OCI-LY7 (cell line): Measurements from ENCODE around the gene CLMP. TPM values are rescaled to one million over a fixed set of nuclear protein-coding genes. Genes with fewer than 3 reads are reported as not detected.
A peak's percentile ranks its signal among the peaks of the same experiment; 100 is the strongest.

Experiments used
- BruUV-seq: library from RNA; stranded (reverse); fragments of 400-500 nt; replicated peaks from 2 replicates; lab custom pipeline; 2021; lab: Mats Ljungman, UMichigan
- CTCF ChIA-PET: fragments of 300-600 bp; sonication (Branson Sonifier 250); formaldehyde crosslinking; loops from one replicate; lab custom pipeline; 2022; ENCODE audit warnings: antibody characterized with exemption; ENCODE audit not compliant: unreplicated experiment; lab: Charles Lee
- POLR2A ChIA-PET: fragments of 300-600 bp; sonication (Branson Sonifier 250); formaldehyde crosslinking; loops from one replicate; lab custom pipeline; 2022; ENCODE audit warnings: antibody characterized with exemption; lab: Charles Lee
- DNase-seq: peaks from one replicate; pipeline ENCODE4 v3.0.0-alpha.2; 2015; ENCODE audit warnings: low spot score
- H2AFZ ChIP-seq: fragments of 200-600 bp; sonication (generic), shearing (Covaris generic); 2 replicates; pipeline ENCODE4 v1.6.1; 2014; ENCODE audit warnings: mild to moderate bottlenecking, antibody characterized with exemption, low read length, moderate library complexity
- H3K27ac ChIP-seq: fragments of 200-600 bp; sonication (generic); 2 replicates; pipeline ENCODE4 v1.5.1; 2014; ENCODE audit warnings: mixed run types, low read depth, mild to moderate bottlenecking, moderate library complexity, low read length, inconsistent platforms; ENCODE audit not compliant: poor library complexity, severe bottlenecking
- H3K36me3 ChIP-seq: fragments of 200-600 bp; sonication (generic); 2 replicates; pipeline ENCODE4 v1.6.1; 2014; ENCODE audit warnings: mild to moderate bottlenecking, antibody characterized with exemption, low read length, moderate library complexity, mixed read lengths; ENCODE audit not compliant: insufficient read depth
- H3K4me1 ChIP-seq: fragments of 200-600 bp; sonication (generic); 2 replicates; pipeline ENCODE4 v1.5.1; 2014; ENCODE audit warnings: mild to moderate bottlenecking, low read length; ENCODE audit not compliant: insufficient read depth, poor library complexity, severe bottlenecking
- H3K4me2 ChIP-seq: fragments of 200-600 bp; sonication (generic); 2 replicates; pipeline ENCODE4 v1.6.1; 2014; ENCODE audit warnings: mild to moderate bottlenecking, low read length
- H3K4me3 ChIP-seq: fragments of 200-600 bp; sonication (generic); 2 replicates; pipeline ENCODE4 v1.5.1; 2014; ENCODE audit warnings: mild to moderate bottlenecking, low read depth, low read length; ENCODE audit not compliant: poor library complexity, severe bottlenecking
- H3K79me2 ChIP-seq: fragments of 200-600 bp; sonication (generic); 2 replicates; pipeline ENCODE4 v1.6.1; 2016; ENCODE audit warnings: low read depth, mild to moderate bottlenecking, low read length, moderate library complexity, mixed read lengths; ENCODE audit not compliant: insufficient read depth
- H3K9me2 ChIP-seq: fragments of 200-600 bp; sonication (generic); 2 replicates; pipeline ENCODE4 v1.6.1; 2016; ENCODE audit warnings: mild to moderate bottlenecking, low read length, mixed read lengths; ENCODE audit not compliant: insufficient read depth
- H3K9me3 ChIP-seq: fragments of 200-600 bp; sonication (generic); 2 replicates; pipeline ENCODE4 v1.6.1; 2014; ENCODE audit warnings: mild to moderate bottlenecking, mixed run types, low read length, mixed read lengths
- H4K20me1 ChIP-seq: fragments of 200-600 bp; sonication (generic); 2 replicates; pipeline ENCODE4 v1.6.1; 2014; ENCODE audit warnings: mild to moderate bottlenecking, antibody characterized with exemption, low read length, moderate library complexity, mixed read lengths; ENCODE audit not compliant: insufficient read depth
- EZH2phosphoT487 ChIP-seq: fragments of 200-600 bp; sonication (generic); IDR thresholded peaks from 2 replicates; pipeline ENCODE4 v1.6.1; 2018; ENCODE audit warnings: low read depth, borderline replicate concordance, mild to moderate bottlenecking, mixed run types, antibody characterized with exemption, low read length, moderate library complexity, mixed read lengths
- intact Hi-C: fragments of 100-400 bp; cut with micrococcal nuclease; formaldehyde crosslinking; loops from one replicate; pipeline ENCODE4 v1.10.0; 2022; ENCODE audit not compliant: unreplicated experiment
- total RNA-seq, 2 experiments: library from RNA; depleted of rRNA in 1 of 2; stranded (reverse); fragments of >200 nt in 1 of 2; shearing (Covaris generic) in 1 of 2; gene quantifications; 2 replicates each; pipeline ENCODE4 v1.2.3, GENCODE V29; 2014 to 2022
- TF ChIP-seq, protein P1 (sequence below): fragments of 200-600 bp; sonication (generic); conservative IDR thresholded peaks from 2 replicates; pipeline ENCODE4 v1.5.1; 2014; ENCODE audit warnings: mild to moderate bottlenecking, antibody characterized with exemption, low read length, moderate library complexity, mixed read lengths

The CLMP gene
- total RNA-seq, 2 experiments from 2014 or later = not detected

DNA sequence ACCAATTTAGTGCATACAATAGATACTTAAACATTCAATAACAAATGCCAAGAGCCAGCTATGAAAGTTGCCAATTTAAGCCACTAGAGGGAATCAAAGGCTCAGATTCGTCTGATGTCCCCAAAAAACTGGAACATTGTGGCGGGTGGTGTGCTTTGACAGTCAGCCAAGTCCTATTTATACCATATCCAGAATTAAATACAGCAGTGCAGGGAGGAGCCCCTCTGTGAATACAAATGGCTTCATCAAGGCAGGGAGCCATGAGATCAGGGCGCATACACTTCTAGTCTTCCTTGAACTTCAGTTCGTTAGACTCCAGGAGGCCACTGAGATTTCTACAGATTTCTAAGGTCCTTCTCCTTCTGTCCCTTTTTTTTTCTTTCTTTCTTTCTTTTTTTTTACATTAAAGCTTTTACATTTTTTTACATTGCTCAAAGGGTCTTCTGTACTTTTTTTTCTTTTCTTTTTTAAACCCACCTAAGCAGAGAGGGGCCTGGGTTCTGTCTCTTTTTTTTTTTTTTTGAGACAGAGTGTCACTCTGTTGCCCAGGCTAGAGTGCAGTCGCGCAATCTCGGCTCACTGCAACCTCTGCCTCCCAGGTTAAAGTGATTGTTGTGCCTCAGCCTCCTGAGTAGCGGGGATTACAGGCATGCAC is 91.6 kb downstream of the CLMP start:
- H3K36me3 ChIP-seq = no peaks in the 10 kb centered on the region
- no peak overlapping the region for H3K4me2 ChIP-seq
- ChIA-PET POLR2A (interaction anchor here (0.6 kb wide), 2 partner anchors 34 to 234 kb away, joined by 3 to 7 read pairs; no protein-coding TSS in a partner anchor), CTCF (no interaction called here)
- H3K4me1 ChIP-seq = no peaks in the 10 kb centered on the region
- DNase-seq = peak; percentile 51
- H3K27ac ChIP-seq = no peak overlapping the region
- no peak for TF ChIP-seq EZH2phosphoT487
- TF ChIP-seq, protein P1, sequence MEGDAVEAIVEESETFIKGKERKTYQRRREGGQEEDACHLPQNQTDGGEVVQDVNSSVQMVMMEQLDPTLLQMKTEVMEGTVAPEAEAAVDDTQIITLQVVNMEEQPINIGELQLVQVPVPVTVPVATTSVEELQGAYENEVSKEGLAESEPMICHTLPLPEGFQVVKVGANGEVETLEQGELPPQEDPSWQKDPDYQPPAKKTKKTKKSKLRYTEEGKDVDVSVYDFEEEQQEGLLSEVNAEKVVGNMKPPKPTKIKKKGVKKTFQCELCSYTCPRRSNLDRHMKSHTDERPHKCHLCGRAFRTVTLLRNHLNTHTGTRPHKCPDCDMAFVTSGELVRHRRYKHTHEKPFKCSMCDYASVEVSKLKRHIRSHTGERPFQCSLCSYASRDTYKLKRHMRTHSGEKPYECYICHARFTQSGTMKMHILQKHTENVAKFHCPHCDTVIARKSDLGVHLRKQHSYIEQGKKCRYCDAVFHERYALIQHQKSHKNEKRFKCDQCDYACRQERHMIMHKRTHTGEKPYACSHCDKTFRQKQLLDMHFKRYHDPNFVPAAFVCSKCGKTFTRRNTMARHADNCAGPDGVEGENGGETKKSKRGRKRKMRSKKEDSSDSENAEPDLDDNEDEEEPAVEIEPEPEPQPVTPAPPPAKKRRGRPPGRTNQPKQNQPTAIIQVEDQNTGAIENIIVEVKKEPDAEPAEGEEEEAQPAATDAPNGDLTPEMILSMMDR = peak; percentile 80
- H3K4me3 ChIP-seq = no peak overlapping the region
- no peak overlapping the region for H2AFZ ChIP-seq
- BruUV-seq = no TSS peak
- H3K79me2 ChIP-seq = no peaks in the 10 kb centered on the region
- no peaks in the 10 kb centered on the region for H4K20me1 ChIP-seq
- H3K9me3 ChIP-seq = no peaks in the 10 kb centered on the region
- H3K9me2 ChIP-seq = no peaks in the 10 kb centered on the region
- intact Hi-C loops = loop anchor here (2.0 kb wide), 1 partner anchor 375 kb away; no protein-coding TSS in a partner anchor

DNA sequence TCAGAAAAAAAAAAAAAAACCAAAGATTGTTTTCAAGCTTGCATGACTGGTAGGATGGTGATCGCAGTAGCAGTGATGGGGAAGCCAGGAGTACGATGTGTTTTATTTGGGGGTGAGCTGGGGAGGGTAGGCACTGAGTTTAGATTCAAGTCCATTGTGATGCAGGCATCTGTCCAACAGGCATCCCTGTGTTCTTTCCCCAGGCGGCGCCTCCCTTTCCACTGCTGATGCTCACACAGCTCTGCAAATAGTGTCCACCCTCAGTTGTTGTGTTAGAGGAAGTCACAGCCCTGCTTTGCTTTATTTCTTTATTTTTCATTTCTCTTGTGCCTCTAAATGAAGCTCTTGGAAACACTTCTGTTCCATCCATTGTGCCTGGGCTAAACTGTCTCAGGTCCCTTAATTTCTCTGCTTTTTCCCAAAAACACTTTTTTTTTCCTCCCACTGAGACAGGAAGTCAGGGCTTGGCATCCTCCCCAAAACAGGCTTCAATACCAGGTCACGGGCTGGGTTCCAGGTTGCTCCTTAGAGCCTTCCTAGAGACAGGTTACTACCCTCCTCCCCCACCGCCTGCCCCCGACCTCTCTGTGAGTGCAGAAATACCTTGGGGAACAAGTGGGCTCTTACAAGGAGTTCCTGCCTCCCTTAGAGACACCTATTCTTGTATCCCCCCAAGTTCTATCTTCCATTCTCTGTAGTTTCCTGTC is 94.5 kb downstream of the CLMP start:
- Histone ChIP-seq H3K4me3 (no peak overlapping the region), H2AFZ (no peak overlapping the region), H4K20me1 (no peaks in the 10 kb centered on the region), H3K79me2 (no peaks in the 10 kb centered on the region), H3K4me2 (no peak overlapping the region), H3K9me3 (no peaks in the 10 kb centered on the region), H3K36me3 (no peaks in the 10 kb centered on the region), H3K27ac (no peak overlapping the region), H3K4me1 (no peaks in the 10 kb centered on the region), H3K9me2 (no peaks in the 10 kb centered on the region)
- intact Hi-C loops = no loop called here
- no peak for TF ChIP-seq EZH2phosphoT487
- TF ChIP-seq, protein P1 = no peak
- BruUV-seq = no TSS peak
- POLR2A ChIA-PET = interaction anchor here (0.6 to 0.7 kb wide), 3 partner anchors 33 to 213 kb away, joined by 3 read pairs; no protein-coding TSS in a partner anchor
- CTCF ChIA-PET = interaction anchor here (0.6 kb wide), 1 partner anchor 10 kb away, joined by 3 read pairs; no protein-coding TSS in a partner anchor
- DNase-seq = no peak

- H3K27ac ChIP-seq = no peak overlapping the region
- H2AFZ ChIP-seq = no peak overlapping the region
- no peaks in the 10 kb centered on the region for H3K9me3 ChIP-seq
- ChIA-PET CTCF (no interaction called here), POLR2A (interaction anchor here (0.6 kb wide), 1 partner anchor 271 kb away, joined by 3 read pairs; no protein-coding TSS in a partner anchor)
- no TSS peak for BruUV-seq
- no peaks in the 10 kb centered on the region for H3K9me2 ChIP-seq
- no peaks in the 10 kb centered on the region for H3K36me3 ChIP-seq
- no peak for TF ChIP-seq EZH2phosphoT487
- TF ChIP-seq, protein P1 = no peak
- no peak overlapping the region for H3K4me3 ChIP-seq
- intact Hi-C loops = no loop called here
- DNase-seq = no peak
- H4K20me1 ChIP-seq = no peaks in the 10 kb centered on the region
- no peaks in the 10 kb centered on the region for H3K79me2 ChIP-seq
- H3K4me1 ChIP-seq = no peaks in the 10 kb centered on the region
- H3K4me2 ChIP-seq = no peak overlapping the region
These were observed 96.1 kb downstream of the CLMP start for GRCh38 chr11:123098990-123099389.
